Liver (tissue), 9 donors: ENCODE measurements around the gene PP2D1. TPM values are rescaled to one million over a fixed set of nuclear protein-coding genes. Genes with fewer than 3 reads are reported as not detected.
A peak's percentile ranks its signal among the peaks of the same experiment; 100 is the strongest.

Experiments used
- DNase-seq: peaks from one replicate; pipeline ENCODE4 v3.0.0-alpha.2; 2017; ENCODE audit warnings: low spot score
- H3K27ac ChIP-seq, 2 donors: one replicate each; pipeline ENCODE4 v1.7.0; 2013; ENCODE audit warnings: inconsistent platforms in 2 of 2, low read length in 2 of 2, control low read depth in 1 of 2, low read depth in 1 of 2, mild to moderate bottlenecking in 1 of 2
- H3K27me3 ChIP-seq, 4 donors: one replicate each; pipeline versions ENCODE4 v1.6.1 to v1.7.0; 2013; ENCODE audit warnings: low read length in 3 of 4, inconsistent platforms in 1 of 4, mild to moderate bottlenecking in 1 of 4, moderate library complexity in 1 of 4; ENCODE audit not compliant: control insufficient read depth in 4 of 4, insufficient read depth in 4 of 4
- H3K36me3 ChIP-seq, 4 donors: one replicate each; pipeline versions ENCODE4 v1.6.1 to v1.7.0; 2013; ENCODE audit warnings: low read length in 3 of 4, mild to moderate bottlenecking in 3 of 4, low read depth in 1 of 4, moderate library complexity in 1 of 4; ENCODE audit not compliant: control insufficient read depth in 4 of 4, insufficient read depth in 3 of 4
- H3K4me1 ChIP-seq, 4 donors: one replicate each; pipeline versions ENCODE4 v1.6.1 to v1.7.0; 2013; ENCODE audit warnings: low read length in 3 of 4, mild to moderate bottlenecking in 3 of 4, moderate library complexity in 1 of 4; ENCODE audit not compliant: control insufficient read depth in 4 of 4, insufficient read depth in 4 of 4
- H3K4me3 ChIP-seq, 3 donors: one replicate each; pipeline versions ENCODE4 v1.6.1 to v1.7.0; 2013; ENCODE audit warnings: low read length in 3 of 3, control low read depth in 1 of 3, low read depth in 1 of 3, mild to moderate bottlenecking in 1 of 3
- H3K9ac ChIP-seq, 2 donors: one replicate each; pipeline ENCODE4 v1.7.0; 2013; ENCODE audit warnings: low read length in 2 of 2, mild to moderate bottlenecking in 2 of 2, moderate library complexity in 2 of 2, control low read depth in 1 of 2, low read depth in 1 of 2
- H3K9me3 ChIP-seq, 4 donors: one replicate each; pipeline versions ENCODE4 v1.6.1 to v1.7.0; 2013; ENCODE audit warnings: low read length in 3 of 4; ENCODE audit not compliant: control insufficient read depth in 4 of 4
- EGR1 ChIP-seq, 2 donors: IDR thresholded peaks; 2 replicates each; pipeline ENCODE4 v1.6.1; 2016 to 2018; ENCODE audit warnings: antibody characterized with exemption in 2 of 2, low read depth in 2 of 2
- GABPA ChIP-seq, 2 donors: IDR thresholded peaks in 1 of 2; conservative IDR thresholded peaks in 1 of 2; 2 replicates each; pipeline ENCODE4 v1.6.1; 2016; ENCODE audit warnings: antibody characterized with exemption in 2 of 2, mild to moderate bottlenecking in 1 of 2, moderate library complexity in 1 of 2
- HNF4A ChIP-seq, 2 donors: conservative IDR thresholded peaks; 2 replicates each; pipeline ENCODE4 v1.6.1; 2016; ENCODE audit warnings: antibody characterized with exemption in 2 of 2, mild to moderate bottlenecking in 2 of 2
- HNF4G ChIP-seq: IDR thresholded peaks from 2 replicates; pipeline ENCODE4 v1.6.1; 2016; ENCODE audit warnings: antibody characterized with exemption
- JUND ChIP-seq, 2 donors: IDR thresholded peaks; 2 replicates each; pipeline ENCODE4 v1.6.1; 2016; ENCODE audit warnings: antibody characterized with exemption in 2 of 2
- RAD21 ChIP-seq, 2 donors: IDR thresholded peaks; 2 replicates each; pipeline ENCODE4 v1.6.1; 2016; ENCODE audit warnings: antibody characterized with exemption in 2 of 2, mild to moderate bottlenecking in 2 of 2
- REST ChIP-seq: IDR thresholded peaks from 2 replicates; pipeline ENCODE4 v1.6.1; 2016; ENCODE audit warnings: antibody characterized with exemption, mild to moderate bottlenecking
- RXRA ChIP-seq, 2 donors: IDR thresholded peaks; 2 replicates each; pipeline ENCODE4 v1.6.1; 2017 to 2018; ENCODE audit warnings: antibody characterized with exemption in 2 of 2, mild to moderate bottlenecking in 1 of 2
- SP1 ChIP-seq: IDR thresholded peaks from 2 replicates; pipeline ENCODE4 v1.6.1; 2018; ENCODE audit warnings: antibody characterized with exemption, mild to moderate bottlenecking
- YY1 ChIP-seq: IDR thresholded peaks from 2 replicates; pipeline ENCODE4 v1.6.1; 2016; ENCODE audit warnings: antibody characterized with exemption, mild to moderate bottlenecking
- ZBTB33 ChIP-seq: IDR thresholded peaks from 2 replicates; pipeline ENCODE4 v1.6.1; 2016; ENCODE audit warnings: antibody characterized with exemption
- WGBS: extraction: QIAGEN DNeasy Blood & Tissue Kit; methylation state at CpG from one replicate; pipeline ENCODE4 v1.1.7; 2013; 5-methylcytosine and 5-hydroxymethylcytosine counted together
- polyA plus RNA-seq, 2 donors: library from polyadenylated mRNA; stranded (reverse) in 1 of 2; unstranded in 1 of 2; fragments of 200-250 nt in 1 of 2; fragments of >200 nt in 1 of 2; fragmentation: Nextera tagmentation in 1 of 2; extraction: Ambion mirVana in 1 of 2; gene quantifications; one replicate each; pipeline versions ENCODE4 v1.2.1 to v1.2.3, GENCODE V29; 2013 to 2015
- total RNA-seq, 2 donors: library from RNA; depleted of rRNA; stranded (reverse); fragments of >200 nt; gene quantifications; one replicate each; pipeline ENCODE4 v1.2.3, GENCODE V29; 2014
- TF ChIP-seq, protein P1 (sequence below): IDR thresholded peaks from 2 replicates; pipeline ENCODE4 v1.6.1; 2016; ENCODE audit warnings: antibody characterized with exemption
- donor health status: healthy.
- donor health status: healthy.
- donor health status: healthy.
- donor health status: healthy.
- donor health status: healthy.

Gene PP2D1
- total and polyA plus RNA-seq, 4 donors = 0.31 TPM; not detected in 3

DNA sequence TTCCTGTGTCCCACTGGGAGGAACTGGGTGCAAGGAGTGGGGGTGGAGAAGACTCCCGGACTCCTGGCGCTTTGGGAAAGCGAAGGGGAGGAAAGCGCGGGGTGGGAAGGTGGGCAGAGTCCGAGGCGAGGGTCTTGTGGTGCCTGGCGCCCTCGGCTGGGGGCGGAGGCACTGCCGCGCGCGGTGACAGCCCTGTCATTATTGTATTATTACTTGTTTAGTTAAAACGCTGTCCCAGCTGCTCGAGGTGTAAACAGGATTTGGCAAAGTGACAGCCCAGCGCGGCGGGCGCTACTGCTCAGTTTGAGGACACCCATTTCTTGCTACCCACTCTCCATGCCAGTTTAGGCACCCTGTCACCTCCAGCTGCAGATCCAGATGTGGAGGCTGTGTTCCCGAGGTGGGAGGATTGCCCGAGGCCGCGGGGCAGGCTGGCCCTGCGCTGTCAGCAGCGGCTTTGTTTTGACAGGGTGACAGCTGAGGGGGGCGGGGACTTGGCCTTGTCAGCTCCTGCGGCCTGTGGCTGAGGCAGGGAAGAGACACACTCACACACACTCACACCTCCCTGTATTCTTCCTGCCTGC lies 29.2 kb upstream of the PP2D1 start:
- TF ChIP-seq, protein P1, sequence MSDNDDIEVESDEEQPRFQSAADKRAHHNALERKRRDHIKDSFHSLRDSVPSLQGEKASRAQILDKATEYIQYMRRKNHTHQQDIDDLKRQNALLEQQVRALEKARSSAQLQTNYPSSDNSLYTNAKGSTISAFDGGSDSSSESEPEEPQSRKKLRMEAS = peak; percentile 29
- no peak for TF ChIP-seq JUND (IDR thresholded peaks at IDR 0.05)
- no peak for TF ChIP-seq REST
- peak; percentile 38 to 40 for TF ChIP-seq RAD21 (IDR thresholded peaks at IDR 0.05)
- TF ChIP-seq HNF4G = no peak
- TF ChIP-seq ZBTB33 = no peak
- peak; percentile 32 to 64 for TF ChIP-seq RXRA (IDR thresholded peaks at IDR 0.05)
- TF ChIP-seq HNF4A (conservative IDR thresholded peaks at IDR 0.05) = peak in 1 of 2 donors; percentile 29
- peak; percentile 25 for TF ChIP-seq SP1
- no peak for TF ChIP-seq EGR1 (IDR thresholded peaks at IDR 0.05; ENCODE audit: low read depth in 2 of 2)
- peak; percentile 50 for TF ChIP-seq YY1
- Histone ChIP-seq H3K4me1 (peaks cover 6 to 45% (median 38%) of the 10 kb centered on the region in 4 donors), H3K27me3 (no peaks in the 10 kb centered on the region), H3K4me3 (peak overlapping the region; percentile 57 to 98 (median 92)), H3K36me3 (no peaks in the 10 kb centered on the region), H3K27ac (peak overlapping the region; percentile 89 to 97), H3K9ac (peak overlapping the region; percentile 87 to 90), H3K9me3 (no peaks in the 10 kb centered on the region)
- peak; percentile 91 for DNase-seq
- WGBS = under 1% methylated on average over 28 of the region's 28 CpGs

- H3K27ac ChIP-seq = peak overlapping the region; percentile 89 to 97
- TF ChIP-seq GABPA (IDR thresholded peaks at IDR 0.05 in 1 of 2, conservative IDR thresholded peaks at IDR 0.05 in 1 of 2) (no peak), RAD21 (IDR thresholded peaks at IDR 0.05) (peak; percentile 23 to 48)
- no peaks in the 10 kb centered on the region for H3K36me3 ChIP-seq
- WGBS = under 1% methylated on average over 64 of the region's 64 CpGs
- DNase-seq = peak; percentile 82
- peaks cover 6 to 45% (median 38%) of the 10 kb centered on the region in 4 donors for H3K4me1 ChIP-seq
- no peaks in the 10 kb centered on the region for H3K27me3 ChIP-seq
- peak overlapping the region; percentile 87 to 90 for H3K9ac ChIP-seq
- no peaks in the 10 kb centered on the region for H3K9me3 ChIP-seq
- H3K4me3 ChIP-seq = peak overlapping the region; percentile 57 to 98 (median 92)
Measured at GRCh38 chr3:20040548-20041196, 28.6 kb upstream of the PP2D1 start.
